GM18505 (cell line): ENCODE data around the gene DBF4B.
"Not testable (repeated sequence)": the region's sequence is repeated elsewhere in the genome, so short reads cannot be mapped to it uniquely, and the experiment has no call there.

Source experiments
- ATAC-seq: cut with Tn5 transposase; IDR thresholded peaks from one replicate; pipeline ENCODE4 v1.9.1; 2021; ENCODE audit not compliant: unreplicated experiment
- POLR2A ChIP-seq: IDR thresholded peaks from 4 replicates; pipeline ENCODE4 v1.6.1; 2011; ENCODE audit warnings: borderline replicate concordance; ENCODE audit not compliant: insufficient read depth, insufficient read length; ENCODE audit errors: extremely low read depth

DBF4B gene

DNA sequence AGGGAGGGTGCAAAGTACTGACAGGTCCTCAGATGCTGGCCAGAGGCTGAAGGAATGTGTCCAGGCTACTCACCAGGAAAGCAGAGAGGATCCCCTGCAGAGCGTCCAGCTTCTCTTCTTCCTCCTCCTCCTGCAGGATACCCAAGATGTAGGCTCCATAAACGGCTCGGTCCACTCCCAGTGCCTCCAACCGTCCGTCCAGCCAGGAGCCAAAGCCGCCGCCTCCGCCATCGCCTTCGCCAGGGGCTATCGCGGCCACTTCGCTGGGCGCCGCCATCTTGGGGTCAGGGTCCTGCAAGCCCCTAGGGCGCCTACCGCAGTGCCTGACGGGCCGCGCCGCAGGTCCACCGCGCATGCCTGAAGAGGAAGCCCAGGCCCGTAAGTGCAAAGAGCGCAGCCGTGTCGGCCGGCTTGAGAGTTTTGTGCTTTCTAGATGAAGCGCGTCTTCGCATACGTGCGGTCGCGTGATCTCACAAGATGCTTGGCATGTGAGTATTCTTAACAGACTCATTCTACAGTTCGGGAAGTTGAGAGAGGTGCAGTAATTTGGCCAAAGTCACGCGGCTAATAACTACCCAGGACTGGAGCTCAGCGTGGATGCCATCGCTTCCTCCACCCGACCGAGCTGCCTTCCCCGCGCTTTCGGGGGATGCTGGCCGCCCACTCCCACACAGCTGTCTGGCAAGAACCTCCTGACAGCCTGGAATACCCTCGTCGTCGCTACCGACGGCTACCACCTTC lies 18.8 kb upstream of the DBF4B start, which contains the start of gene CCDC43:
TSS of gene CCDC43 (minus strand) at position 300 of the 741 bp plus-strand sequence. CDS start at position 277, 23 bp downstream.
- TF ChIP-seq POLR2A, result peak; percentile 96
- peak; percentile 81 for ATAC-seq

DNA sequence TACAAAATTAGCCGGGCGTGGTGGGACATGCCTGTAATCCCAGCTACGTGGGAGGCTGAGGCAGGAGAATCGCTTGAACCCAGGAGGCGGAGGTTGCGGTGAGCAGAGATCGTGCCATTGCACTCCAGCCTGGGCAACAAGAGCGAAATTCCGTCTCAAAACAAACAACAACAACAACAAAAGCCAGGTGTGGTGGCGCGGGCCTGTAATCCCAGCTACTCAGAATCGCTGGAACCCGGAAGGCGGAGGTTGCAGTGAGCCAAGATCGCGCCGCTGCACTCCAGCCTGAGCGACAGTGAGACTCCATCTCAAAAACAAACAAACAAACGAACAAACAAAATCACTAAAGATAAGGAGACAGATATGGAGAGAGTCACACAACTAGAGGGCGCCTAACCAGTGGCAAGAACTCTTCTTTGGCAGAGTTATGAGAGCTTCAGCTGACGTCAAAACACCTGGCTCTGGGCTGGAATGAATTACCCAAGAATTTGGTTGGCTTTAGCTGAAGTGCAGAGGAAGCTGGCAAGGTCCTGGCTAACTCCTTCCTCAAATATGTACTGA lies 17.6 kb upstream of the DBF4B start:
- ATAC-seq, result not testable (repeated sequence)

DNA sequence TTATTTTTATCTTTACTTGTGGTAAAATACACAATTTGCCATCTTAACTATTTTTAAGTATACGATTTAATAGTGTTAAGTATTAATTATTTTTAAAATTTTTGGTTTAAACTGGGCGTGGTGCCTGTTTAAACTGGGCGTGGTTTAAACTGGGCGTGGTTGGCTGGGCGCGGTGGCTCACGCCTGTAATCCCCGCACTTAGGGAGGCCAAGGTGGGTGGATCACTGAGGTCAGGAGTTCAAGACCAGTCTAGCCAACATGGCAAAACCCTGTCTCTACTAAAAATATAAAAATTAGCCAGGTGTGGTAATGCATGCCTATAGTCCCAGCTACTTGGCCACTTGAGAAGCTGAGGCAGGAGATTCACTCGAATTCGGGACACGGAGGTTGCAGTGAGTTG lies 14.9 kb upstream of the DBF4B start:
- no peak for TF ChIP-seq POLR2A
- no peak for ATAC-seq

DNA sequence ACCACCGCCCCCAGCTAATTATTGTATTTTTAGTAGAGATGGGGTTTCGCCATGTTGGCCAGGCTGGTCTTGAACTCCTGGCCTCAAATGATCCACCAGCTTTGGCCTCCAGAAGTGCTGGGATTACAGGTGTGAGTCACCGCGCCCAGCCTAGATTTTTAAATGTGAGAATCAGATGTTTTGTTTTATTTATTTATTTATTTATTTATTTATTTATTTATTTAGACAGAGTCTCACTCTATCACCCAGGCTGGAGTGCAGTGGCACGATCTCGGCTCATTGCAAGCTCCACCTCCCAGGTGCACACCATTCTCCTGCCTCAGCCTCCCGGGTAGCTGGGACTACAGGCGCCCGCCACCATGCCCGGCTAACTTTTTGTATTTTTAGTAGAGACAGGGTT lies 8.2 kb upstream of the DBF4B start:
- not testable (repeated sequence) for ATAC-seq

DNA sequence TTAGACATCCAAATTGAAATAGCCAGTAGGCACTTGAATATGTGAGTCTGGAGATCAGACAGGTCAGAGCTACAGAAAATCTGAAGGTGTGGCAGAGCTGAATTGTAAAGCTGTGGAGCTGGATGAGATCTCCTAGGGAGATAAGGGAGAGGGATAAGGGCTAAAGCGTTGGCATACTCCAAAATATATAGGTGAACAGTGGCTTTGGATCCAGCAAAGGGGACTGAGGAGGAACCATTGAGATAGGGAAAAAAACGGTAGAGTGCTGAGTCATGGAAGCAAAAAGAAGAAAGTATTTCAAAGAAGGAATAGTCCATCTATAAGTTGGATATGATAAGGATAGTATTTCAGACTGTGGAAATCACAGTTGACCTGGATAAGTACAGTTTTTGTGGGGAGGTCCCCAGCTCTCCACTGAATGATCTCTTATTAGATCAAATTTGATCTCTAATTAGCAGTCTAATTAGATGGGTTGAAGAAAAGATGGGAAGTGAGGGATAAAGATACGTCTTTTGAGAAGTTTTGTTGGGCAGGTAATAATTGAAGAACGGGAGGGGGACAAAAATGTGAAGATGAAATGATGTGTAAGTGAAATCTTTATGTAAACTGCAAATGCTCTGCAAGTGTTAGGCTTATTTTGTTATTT lies 587 bp upstream of the DBF4B start:
- no peak for ATAC-seq
- TF ChIP-seq POLR2A, result no peak

DNA sequence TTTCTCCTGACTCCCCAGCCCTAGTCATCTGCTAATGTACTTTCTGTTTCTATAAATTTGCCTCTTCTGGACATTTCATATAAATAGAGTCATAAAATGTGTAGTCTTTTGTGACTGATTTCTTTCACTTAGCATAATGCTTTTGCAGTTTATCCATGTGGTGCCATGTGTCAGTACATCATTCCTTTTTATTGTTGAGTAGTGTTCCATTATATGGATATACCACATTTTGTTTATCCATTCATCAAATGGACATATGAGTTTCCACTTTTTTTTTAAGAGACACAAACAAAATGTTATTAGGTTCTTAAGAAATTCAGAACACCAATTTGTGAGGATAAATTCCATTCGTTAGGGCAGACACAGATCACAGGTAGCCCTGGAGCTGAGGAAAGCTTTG lies 11.0 kb downstream of the DBF4B start:
- TF ChIP-seq POLR2A, result no peak
- no peak for ATAC-seq

DNA sequence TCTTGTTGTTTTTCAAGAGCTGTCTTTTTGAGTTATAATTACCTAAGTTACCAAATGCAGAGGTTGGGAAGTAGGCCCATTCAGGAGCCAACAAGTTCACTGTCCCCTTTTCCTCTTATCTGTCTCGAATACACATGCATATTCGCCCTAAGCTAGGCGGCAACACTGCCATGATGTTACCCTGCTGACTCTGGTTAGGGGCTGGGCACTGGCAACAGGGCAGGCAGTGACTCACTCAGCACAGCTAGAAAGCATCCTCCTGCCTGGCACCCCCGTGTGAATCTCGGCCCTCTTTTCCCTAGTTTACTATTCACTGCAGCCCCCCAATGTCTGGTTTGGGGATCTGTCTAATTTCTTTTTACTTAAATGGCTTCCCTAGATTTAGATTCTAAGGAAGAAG lies 13.8 kb downstream of the DBF4B start:
- TF ChIP-seq POLR2A, result no peak
- no peak for ATAC-seq

DNA sequence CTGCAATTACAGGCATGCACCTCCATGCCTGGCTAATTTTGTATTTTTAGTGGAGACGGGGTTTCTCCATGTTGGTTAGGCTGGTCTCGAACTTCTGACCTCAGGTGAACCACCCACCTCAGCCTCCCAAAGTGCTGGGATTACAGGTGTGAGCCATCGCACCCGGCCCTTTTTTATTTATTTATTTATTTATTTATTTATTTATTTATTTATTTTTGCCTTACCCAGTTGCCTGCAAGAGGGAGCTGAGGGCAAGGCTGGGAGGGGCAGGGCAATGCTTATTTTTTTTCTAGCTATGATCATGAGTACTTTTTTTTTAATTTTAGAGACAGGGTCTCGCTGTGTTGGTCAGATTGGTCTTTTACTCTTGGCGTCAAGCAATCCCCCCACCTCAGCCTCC lies 17.7 kb downstream of the DBF4B start:
- not testable (repeated sequence) for ATAC-seq

DNA sequence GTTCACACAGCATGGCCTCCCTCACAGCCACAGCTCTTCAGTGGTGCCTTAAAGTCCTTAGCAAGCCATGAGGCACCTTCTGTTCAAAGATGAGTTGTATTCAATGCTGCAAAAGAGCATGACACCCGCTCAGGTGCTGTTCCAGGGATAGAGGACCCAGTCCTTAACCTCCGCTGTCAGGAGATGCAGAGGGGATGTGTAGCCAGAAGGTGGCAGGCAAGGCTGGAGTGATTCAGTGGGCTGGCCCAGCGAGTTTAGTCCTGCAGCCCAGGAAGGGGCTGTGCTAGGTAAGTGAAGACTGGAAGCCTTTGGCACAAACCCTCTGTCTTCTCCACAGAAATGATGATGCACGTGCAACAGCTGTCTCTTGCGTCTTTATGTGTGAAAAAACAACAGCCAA lies 25.3 kb downstream of the DBF4B start:
- no peak for ATAC-seq
- TF ChIP-seq POLR2A, result no peak

DNA sequence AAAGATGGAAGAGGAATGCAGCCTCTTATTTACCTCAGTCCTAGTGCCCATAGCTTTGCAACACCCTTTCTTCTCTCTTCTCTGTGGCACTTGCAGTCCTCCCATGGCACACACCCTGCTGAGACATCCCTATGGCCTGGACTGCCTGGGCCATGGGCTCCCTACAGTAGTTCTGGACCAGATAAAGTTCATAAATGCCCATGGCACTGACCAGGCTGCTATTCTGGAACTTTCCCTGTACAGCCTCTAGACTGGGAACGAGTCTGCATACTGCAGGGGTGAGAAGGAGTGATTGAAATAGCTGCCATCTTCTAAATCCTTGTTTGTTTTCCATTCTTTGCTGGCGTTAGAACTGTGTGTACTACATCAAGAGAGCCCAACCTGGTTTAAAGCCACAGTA lies 25.8 kb downstream of the DBF4B start:
- no peak for ATAC-seq
- TF ChIP-seq POLR2A, result no peak

DNA sequence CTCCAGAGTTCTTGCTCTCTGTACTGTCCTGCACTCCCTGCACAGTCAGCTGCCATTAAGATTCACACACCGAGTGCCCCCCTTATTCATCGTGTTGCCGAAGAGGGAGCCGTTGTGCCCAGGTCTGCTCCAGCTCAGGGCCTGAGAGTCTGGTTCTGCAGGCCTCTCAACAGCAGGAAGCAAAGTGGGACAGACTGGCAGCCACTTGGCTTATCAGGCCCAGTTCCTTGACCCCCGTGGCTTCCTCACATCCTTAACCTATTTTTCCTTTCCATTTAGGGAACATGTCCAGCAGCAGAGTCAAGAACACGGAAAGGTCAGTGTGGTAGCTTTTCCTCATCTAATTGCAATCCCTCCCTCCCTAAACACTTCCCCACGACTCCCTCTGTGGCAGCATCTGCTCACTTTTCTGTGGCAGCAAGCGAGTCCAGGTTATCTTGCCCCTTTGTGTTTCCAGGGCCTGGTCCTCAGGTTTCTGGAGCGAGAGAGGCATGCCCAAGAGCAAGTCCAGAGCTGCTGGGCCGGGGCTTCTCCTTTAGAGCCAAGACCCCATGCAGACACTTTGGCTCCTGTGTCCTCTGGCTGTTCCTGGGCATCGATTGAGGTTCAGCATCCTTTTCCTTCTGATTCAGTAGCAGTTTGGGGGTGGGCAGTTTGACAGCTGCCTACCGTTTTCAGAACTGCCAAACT lies 28.2 kb downstream of the DBF4B start:
- no peak for TF ChIP-seq POLR2A
- no peak for ATAC-seq

DNA sequence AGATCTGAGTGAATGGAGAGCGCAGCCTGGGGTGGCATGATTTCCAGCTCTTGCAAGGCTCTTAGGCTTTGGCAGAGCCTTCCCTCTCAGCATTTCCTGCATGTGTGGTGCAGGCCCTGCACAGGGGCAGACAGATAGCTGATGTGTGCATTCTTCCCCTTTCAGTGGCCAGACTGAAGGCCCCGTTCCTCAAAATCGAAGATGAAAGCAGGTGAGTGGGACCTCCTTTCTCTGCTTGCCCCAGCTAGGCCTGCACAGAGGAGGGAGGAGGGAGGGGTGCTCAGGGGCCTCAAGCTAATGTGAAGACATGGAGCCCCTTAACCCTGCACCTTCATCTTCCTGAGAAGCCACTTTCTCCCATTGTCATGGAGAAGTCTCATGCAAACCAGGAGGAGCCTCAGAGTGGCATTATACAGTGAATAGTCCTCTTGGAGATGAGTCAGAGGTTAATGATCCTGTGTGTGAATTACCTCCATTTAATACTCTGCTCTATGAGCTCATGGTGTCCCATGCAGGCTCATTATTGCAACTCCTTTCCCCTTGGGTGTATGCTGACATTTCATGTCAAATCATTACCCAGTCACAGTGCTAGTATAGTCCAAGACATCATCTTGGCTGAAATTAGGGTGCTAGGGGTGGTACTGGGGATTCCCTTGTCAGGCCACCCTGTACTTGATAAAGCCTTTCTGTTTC lies 29.9 kb downstream of the DBF4B start:
- no peak for ATAC-seq
- no peak for TF ChIP-seq POLR2A

DNA sequence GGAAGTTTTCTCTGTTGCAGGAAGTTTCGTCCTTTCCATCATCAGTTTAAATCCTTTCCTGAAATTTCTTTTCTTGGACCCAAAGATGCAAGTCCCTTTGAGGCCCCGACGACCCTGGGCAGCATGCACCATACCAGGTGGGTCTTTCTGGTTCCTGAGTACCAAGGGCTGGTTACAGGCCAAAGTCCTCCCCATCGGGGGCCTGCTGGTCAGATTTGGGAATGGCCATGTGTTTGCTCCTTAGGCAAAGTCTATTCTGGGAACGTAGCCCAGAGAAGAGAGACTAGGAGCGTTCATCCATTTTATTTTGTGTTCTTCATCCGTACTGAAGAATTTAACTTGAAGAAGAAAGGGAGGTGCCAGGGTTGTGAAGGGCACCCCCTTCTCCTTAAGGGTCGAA lies 32.9 kb downstream of the DBF4B start:
- no peak for ATAC-seq
- TF ChIP-seq POLR2A, result no peak
